Suppressor macrophage (primary cell): ENCODE results near the gene ANGPTL2.
A peak's percentile ranks its signal among the peaks of the same experiment; 100 is the strongest.

ENCODE experiments used
- DNase-seq, 4 experiments: peaks; one replicate each; pipeline ENCODE4 v3.0.0-alpha.2; 2020 to 2022

ANGPTL2 gene

GRCh38 chr9:127136081-127136879 is 13.8 kb upstream of the ANGPTL2 start:
- no peak for DNase-seq

- no peak for DNase-seq
Measured at GRCh38 chr9:127135056-127135745, 12.8 kb upstream of the ANGPTL2 start.

- DNase-seq, result no peak
Measured at GRCh38 chr9:127133739-127134167, 11.3 kb upstream of the ANGPTL2 start.

GRCh38 chr9:127132921-127133647 is 10.6 kb upstream of the ANGPTL2 start:
- DNase-seq, result no peak

GRCh38 chr9:127132375-127132774 is 9.9 kb upstream of the ANGPTL2 start:
- DNase-seq, result no peak

- no peak for DNase-seq
Measured at GRCh38 chr9:127131871-127132270, 9.4 kb upstream of the ANGPTL2 start.

GRCh38 chr9:127130661-127131538 is 8.5 kb upstream of the ANGPTL2 start:
- peak; percentile 72 to 86 (median 80) for DNase-seq

- DNase-seq, result no peak
Measured at GRCh38 chr9:127130235-127130634, 7.8 kb upstream of the ANGPTL2 start.

GRCh38 chr9:127129718-127130085 is 7.3 kb upstream of the ANGPTL2 start:
- no peak for DNase-seq

- no peak for DNase-seq
Measured at GRCh38 chr9:127129073-127129717, 6.8 kb upstream of the ANGPTL2 start.

GRCh38 chr9:127128341-127129072 is 6.1 kb upstream of the ANGPTL2 start:
- DNase-seq, result peak in 1 of 4 experiments; percentile 21

- no peak for DNase-seq
Measured at GRCh38 chr9:127126971-127127370, 4.5 kb upstream of the ANGPTL2 start.

- no peak for DNase-seq
Measured at GRCh38 chr9:127124792-127125191, 2.4 kb upstream of the ANGPTL2 start.

GRCh38 chr9:127124111-127124531 is 1.7 kb upstream of the ANGPTL2 start:
- no peak for DNase-seq

- no peak for DNase-seq
Measured at GRCh38 chr9:127123064-127123890, 842 bp upstream of the ANGPTL2 start.

- DNase-seq, result no peak
Measured at GRCh38 chr9:127121628-127122175, 733 bp downstream of the ANGPTL2 start.

GRCh38 chr9:127119320-127119709 is 3.1 kb downstream of the ANGPTL2 start:
- no peak for DNase-seq

GRCh38 chr9:127118597-127119319 is 3.7 kb downstream of the ANGPTL2 start:
- DNase-seq, result no peak

GRCh38 chr9:127117801-127118200 is 4.6 kb downstream of the ANGPTL2 start:
- DNase-seq, result no peak
